ENCODE results near the gene PLPPR1.

DNA sequence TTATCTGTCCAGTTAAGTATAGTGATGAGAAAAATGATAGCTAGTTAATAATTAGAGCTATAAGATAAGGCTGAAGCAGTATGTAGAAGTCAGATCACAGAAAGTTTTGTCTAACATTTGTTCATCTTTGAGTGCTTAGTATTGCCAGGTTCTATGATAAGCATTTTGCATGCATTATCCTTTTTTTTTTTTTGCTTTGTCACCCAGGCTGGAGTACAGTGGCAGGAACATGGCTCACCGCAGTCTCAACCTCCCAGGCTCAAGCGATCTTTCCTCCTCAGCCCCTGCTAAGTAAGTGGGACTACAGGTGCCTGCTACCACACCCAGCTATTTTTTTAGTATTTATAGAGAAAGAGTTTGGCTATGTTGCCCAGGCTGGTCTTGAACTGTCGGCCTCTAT is 338.8 kb downstream of the PLPPR1 start:
- no peak for TF ChIP-seq POLR2A (IDR thresholded peaks at IDR 0.05)
- TF ChIP-seq, protein P1, sequence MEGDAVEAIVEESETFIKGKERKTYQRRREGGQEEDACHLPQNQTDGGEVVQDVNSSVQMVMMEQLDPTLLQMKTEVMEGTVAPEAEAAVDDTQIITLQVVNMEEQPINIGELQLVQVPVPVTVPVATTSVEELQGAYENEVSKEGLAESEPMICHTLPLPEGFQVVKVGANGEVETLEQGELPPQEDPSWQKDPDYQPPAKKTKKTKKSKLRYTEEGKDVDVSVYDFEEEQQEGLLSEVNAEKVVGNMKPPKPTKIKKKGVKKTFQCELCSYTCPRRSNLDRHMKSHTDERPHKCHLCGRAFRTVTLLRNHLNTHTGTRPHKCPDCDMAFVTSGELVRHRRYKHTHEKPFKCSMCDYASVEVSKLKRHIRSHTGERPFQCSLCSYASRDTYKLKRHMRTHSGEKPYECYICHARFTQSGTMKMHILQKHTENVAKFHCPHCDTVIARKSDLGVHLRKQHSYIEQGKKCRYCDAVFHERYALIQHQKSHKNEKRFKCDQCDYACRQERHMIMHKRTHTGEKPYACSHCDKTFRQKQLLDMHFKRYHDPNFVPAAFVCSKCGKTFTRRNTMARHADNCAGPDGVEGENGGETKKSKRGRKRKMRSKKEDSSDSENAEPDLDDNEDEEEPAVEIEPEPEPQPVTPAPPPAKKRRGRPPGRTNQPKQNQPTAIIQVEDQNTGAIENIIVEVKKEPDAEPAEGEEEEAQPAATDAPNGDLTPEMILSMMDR (IDR thresholded peaks at IDR 0.05) = no peak
